ENCODE measurements around the gene TTC28.

DNA sequence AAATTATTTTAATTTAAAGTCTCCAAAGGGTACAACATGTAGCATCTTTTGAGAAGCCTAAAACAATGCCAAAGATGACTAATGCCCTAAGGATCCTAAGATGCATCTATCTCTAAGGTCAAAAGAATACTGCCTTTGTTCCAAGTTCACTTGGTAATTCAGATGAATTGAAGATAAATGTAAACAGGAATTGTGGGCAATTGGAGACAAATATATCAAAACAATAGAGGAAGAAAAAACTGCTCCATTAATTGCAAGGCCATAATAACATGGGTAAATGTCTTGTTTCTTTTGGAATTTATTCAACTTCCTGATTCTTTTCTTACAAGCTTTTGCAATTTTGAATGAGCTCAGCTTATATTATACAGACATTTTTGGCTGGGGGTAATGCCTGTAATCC is 338.6 kb downstream of the TTC28 start:
- no peak for TF ChIP-seq EZH2 (IDR thresholded peaks at IDR 0.05)
- TF ChIP-seq, protein P1, sequence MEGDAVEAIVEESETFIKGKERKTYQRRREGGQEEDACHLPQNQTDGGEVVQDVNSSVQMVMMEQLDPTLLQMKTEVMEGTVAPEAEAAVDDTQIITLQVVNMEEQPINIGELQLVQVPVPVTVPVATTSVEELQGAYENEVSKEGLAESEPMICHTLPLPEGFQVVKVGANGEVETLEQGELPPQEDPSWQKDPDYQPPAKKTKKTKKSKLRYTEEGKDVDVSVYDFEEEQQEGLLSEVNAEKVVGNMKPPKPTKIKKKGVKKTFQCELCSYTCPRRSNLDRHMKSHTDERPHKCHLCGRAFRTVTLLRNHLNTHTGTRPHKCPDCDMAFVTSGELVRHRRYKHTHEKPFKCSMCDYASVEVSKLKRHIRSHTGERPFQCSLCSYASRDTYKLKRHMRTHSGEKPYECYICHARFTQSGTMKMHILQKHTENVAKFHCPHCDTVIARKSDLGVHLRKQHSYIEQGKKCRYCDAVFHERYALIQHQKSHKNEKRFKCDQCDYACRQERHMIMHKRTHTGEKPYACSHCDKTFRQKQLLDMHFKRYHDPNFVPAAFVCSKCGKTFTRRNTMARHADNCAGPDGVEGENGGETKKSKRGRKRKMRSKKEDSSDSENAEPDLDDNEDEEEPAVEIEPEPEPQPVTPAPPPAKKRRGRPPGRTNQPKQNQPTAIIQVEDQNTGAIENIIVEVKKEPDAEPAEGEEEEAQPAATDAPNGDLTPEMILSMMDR (IDR thresholded peaks at IDR 0.05) = no peak
- TF ChIP-seq EZH2phosphoT487 (IDR thresholded peaks at IDR 0.05) = no peak
